MCF 10A (cell line): ENCODE results near the gene EXD3. TPM values are rescaled to one million over a fixed set of nuclear protein-coding genes. Genes with fewer than 3 reads are reported as not detected.

Experiments
- Bru-seq: library from RNA; stranded (reverse); fragments of 400-500 nt; gene quantifications from one replicate; lab custom pipeline; 2021; lab: Mats Ljungman, UMichigan
- BruChase-seq, 2 experiments: library from RNA; stranded (reverse); fragments of 400-500 nt; gene quantifications; one replicate each; lab custom pipeline; 2021; lab: Mats Ljungman, UMichigan
- BruUV-seq: library from RNA; stranded (reverse); fragments of 400-500 nt; replicated peaks from 2 replicates; lab custom pipeline; 2021; lab: Mats Ljungman, UMichigan
- CTCF ChIA-PET: fragments of 300-600 bp; sonication (Branson Sonifier 250); formaldehyde crosslinking; extraction: SDS; loops from one replicate; lab custom pipeline; 2021; ENCODE audit warnings: antibody characterized with exemption, inconsistent platforms; lab: Yijun Ruan, JAX
- POLR2A ChIA-PET: fragments of 300-600, 350-650 bp; sonication (Branson Sonifier 250); formaldehyde crosslinking; extraction: SDS; loops from one replicate; lab custom pipeline; 2020; ENCODE audit warnings: antibody characterized with exemption, inconsistent platforms; lab: Yijun Ruan, JAX
- DNase-seq: peaks from one replicate; pipeline ENCODE4 v3.0.0-alpha.2; 2018; ENCODE audit not compliant: unreplicated experiment
- H3K27ac Mint-ChIP-seq: one replicate; pipeline ENCODE4 v1.8.0; 2022; ENCODE audit warnings: mild to moderate bottlenecking, low read depth, mixed read lengths; ENCODE audit not compliant: unreplicated experiment
- H3K27me3 Mint-ChIP-seq: one replicate; pipeline ENCODE4 v1.8.0; 2022; ENCODE audit warnings: mixed read lengths; ENCODE audit not compliant: insufficient read depth, unreplicated experiment
- H3K36me3 Mint-ChIP-seq: one replicate; pipeline ENCODE4 v1.8.0; 2022; ENCODE audit warnings: mild to moderate bottlenecking, moderate library complexity, mixed read lengths; ENCODE audit not compliant: insufficient read depth, unreplicated experiment
- H3K4me1 Mint-ChIP-seq: one replicate; pipeline ENCODE4 v1.8.0; 2022; ENCODE audit warnings: mixed read lengths; ENCODE audit not compliant: insufficient read depth, unreplicated experiment
- H3K4me3 Mint-ChIP-seq: one replicate; pipeline ENCODE4 v1.8.0; 2022; ENCODE audit warnings: mild to moderate bottlenecking, moderate library complexity, mixed read lengths; ENCODE audit not compliant: unreplicated experiment
- H3K9me3 Mint-ChIP-seq: one replicate; pipeline ENCODE4 v1.8.0; 2022; ENCODE audit warnings: mixed read lengths; ENCODE audit not compliant: unreplicated experiment
- CTCF ChIP-seq: fragments of 200-600 bp; IDR thresholded peaks from one replicate; pipeline ENCODE4 v1.8.0; 2022; ENCODE audit warnings: antibody characterized with exemption, mild to moderate bottlenecking; ENCODE audit not compliant: unreplicated experiment
- intact Hi-C: fragments of 100-400 bp; cut with micrococcal nuclease; formaldehyde crosslinking; loops from 2 replicates; pipeline ENCODE4 v1.14.1; 2022
- long read RNA-seq: library from polyadenylated mRNA; stranded (forward); transcript quantifications from one replicate; pipeline ENCODE4 v2.0.0, GENCODE V29; 2022
- total RNA-seq: library from RNA; stranded (reverse); gene quantifications from 2 replicates; pipeline ENCODE4 v1.2.3, GENCODE V29; 2022

The EXD3 gene
- total RNA-seq (17.1 and 23.9 TPM in 2 replicates), Bru-seq, nascent RNA (percentile 46 among the genes with signal in this experiment), BruChase-seq, experiment 1, labeled RNA remaining after a 6-hour chase (percentile 61 among the genes with signal in this experiment), BruChase-seq, experiment 2, labeled RNA remaining after a 2-hour chase (percentile 51 among the genes with signal in this experiment)
- long read RNA-seq, transcript EXD3-203 (3 exons, 1,585 nt), result major isoform, 5 of 31 reads
- long read RNA-seq, partial matches to known transcripts, result 5 of 31 reads
- long read RNA-seq, other reads (novel, unspliced or antisense), result 19 of 31 reads

- BruUV-seq, result no TSS peak
- peaks cover 9% of the 10 kb centered on the region for H3K4me1 Mint-ChIP-seq
- intact Hi-C loops, result loop anchor here (5.0 kb wide), 1 partner anchor 121 kb away; the partner anchor contains the start of gene NRARP
- H3K4me3 Mint-ChIP-seq, result peak within 1 kb of the TSS; percentile 77
- H3K27me3 Mint-ChIP-seq, result no peaks in the 10 kb centered on the region
- H3K9me3 Mint-ChIP-seq, result no peaks in the 10 kb centered on the region
- H3K27ac Mint-ChIP-seq, result peak within 1 kb of the TSS; percentile 39
- no peaks in the 10 kb centered on the region for H3K36me3 Mint-ChIP-seq
- peak; percentile 93 for DNase-seq
- POLR2A ChIA-PET, result interaction anchor here (0.6 to 4.3 kb wide), 23 partner anchors 9 to 799 kb away, joined by 3 to 62 read pairs (median 3); partner anchors contain the start of genes ENTPD8 and MRPL41
- TF ChIP-seq CTCF, result peak; percentile 61
- CTCF ChIA-PET, result interaction anchor here (0.6 to 3.0 kb wide), 11 partner anchors 9 to 805 kb away, joined by 3 to 36 read pairs (median 3); no protein-coding TSS in a partner anchor
Observed at GRCh38 chr9:137422604-137423513, at the start of gene EXD3, which contains the start of gene NOXA1. TSS of gene EXD3 (minus strand) at chr9:137423162. CDS start at chr9:137395357, 27,805 bp downstream. TSS of gene NOXA1 (plus strand) at chr9:137423393. CDS start at chr9:137423530, 137 bp downstream.

GRCh38 chr9:137470785-137471184 lies 47.8 kb upstream of the EXD3 start:
- Mint-ChIP-seq H3K4me3 (no peak overlapping the region), H3K36me3 (peaks cover 6% of the 10 kb centered on the region), H3K27me3 (peaks cover 27% of the 10 kb centered on the region), H3K27ac (no peak overlapping the region), H3K9me3 (peaks cover 7% of the 10 kb centered on the region), H3K4me1 (no peaks in the 10 kb centered on the region)
- POLR2A ChIA-PET, result interaction anchor here (1.4 kb wide), 1 partner anchor 11 kb away, joined by 4 read pairs; no protein-coding TSS in a partner anchor
- DNase-seq, result no peak
- no TSS peak for BruUV-seq
- TF ChIP-seq CTCF, result no peak
- intact Hi-C loops, result no loop called here
- CTCF ChIA-PET, result no interaction called here

GRCh38 chr9:137467896-137468295 lies 44.9 kb upstream of the EXD3 start:
- Mint-ChIP-seq H3K4me3 (no peak overlapping the region), H3K36me3 (peaks cover 4% of the 10 kb centered on the region), H3K27ac (no peak overlapping the region), H3K4me1 (no peaks in the 10 kb centered on the region), H3K9me3 (no peaks in the 10 kb centered on the region), H3K27me3 (peaks cover 31% of the 10 kb centered on the region)
- BruUV-seq, result no TSS peak
- no peak for TF ChIP-seq CTCF
- ChIA-PET POLR2A (no interaction called here), CTCF (interaction anchor here (0.5 kb wide), 1 partner anchor 67 kb away, joined by 3 read pairs; no protein-coding TSS in a partner anchor)
- DNase-seq, result no peak
- intact Hi-C loops, result no loop called here
